Neutrophil (primary cell): Measurements from ENCODE around the gene VENTX.

ENCODE experiments used
- H3K27ac ChIP-seq: fragments of 200-600 bp; sonication (generic); 2 replicates; pipeline ENCODE4 v1.5.1; 2016; ENCODE audit warnings: mild to moderate bottlenecking, moderate library complexity
- H3K27me3 ChIP-seq: fragments of 200-600 bp; sonication (generic); 2 replicates; pipeline ENCODE4 v1.6.0; 2016; ENCODE audit warnings: mild to moderate bottlenecking
- H3K36me3 ChIP-seq: fragments of 200-600 bp; sonication (generic); 2 replicates; pipeline ENCODE4 v1.5.1; 2017
- H3K4me1 ChIP-seq, 2 experiments: fragments of 200-600 bp in 1 of 2; sonication (generic) in 1 of 2; 1 replicate in 1 of 2; 2 replicates in 1 of 2; pipeline versions ENCODE4 v1.5.1 to v1.6.1; 2013 to 2016; ENCODE audit warnings: low read depth in 1 of 2, low read length in 1 of 2, mild to moderate bottlenecking in 1 of 2, moderate library complexity in 1 of 2; ENCODE audit not compliant: control insufficient read depth in 1 of 2, insufficient read depth in 1 of 2
- H3K4me3 ChIP-seq, 2 experiments: fragments of 200-600 bp in 1 of 2; sonication (generic) in 1 of 2; 1 replicate in 1 of 2; 2 replicates in 1 of 2; pipeline ENCODE4 v1.5.1; 2013 to 2016; ENCODE audit warnings: low read depth in 1 of 2, low read length in 1 of 2, mild to moderate bottlenecking in 1 of 2, moderate library complexity in 1 of 2
- H3K9me3 ChIP-seq: fragments of 200-600 bp; sonication (generic); 2 replicates; pipeline ENCODE4 v1.5.1; 2016
- CTCF ChIP-seq: fragments of 200-600 bp; sonication (generic); IDR thresholded peaks from 2 replicates; pipeline ENCODE4 v1.5.1; 2016; ENCODE audit warnings: antibody characterized with exemption

Gene VENTX

GRCh38 chr10:133279326-133280226 lies 41.9 kb downstream of the VENTX start:
- H3K9me3 ChIP-seq = no peaks in the 10 kb centered on the region
- no peak for TF ChIP-seq CTCF
- peaks cover 45% of the 10 kb centered on the region for H3K36me3 ChIP-seq
- H3K27me3 ChIP-seq = no peaks in the 10 kb centered on the region
- peak overlapping the region; percentile 96 to 100 for H3K4me3 ChIP-seq
- peak overlapping the region; percentile 100 for H3K27ac ChIP-seq
- H3K4me1 ChIP-seq = peaks cover 43 to 51% of the 10 kb centered on the region in 2 experiments

GRCh38 chr10:133280391-133281059 lies 42.9 kb downstream of the VENTX start:
- Histone ChIP-seq H3K36me3 (peaks cover 46% of the 10 kb centered on the region), H3K4me3 (peak overlapping the region; percentile 96 to 100), H3K27me3 (no peaks in the 10 kb centered on the region), H3K27ac (peak overlapping the region; percentile 100), H3K9me3 (no peaks in the 10 kb centered on the region), H3K4me1 (peaks cover 43 to 49% of the 10 kb centered on the region in 2 experiments)
- no peak for TF ChIP-seq CTCF

- peak overlapping the region; percentile 100 for H3K27ac ChIP-seq
- peaks cover 51% of the 10 kb centered on the region for H3K36me3 ChIP-seq
- H3K4me1 ChIP-seq = peaks cover 43 to 47% of the 10 kb centered on the region in 2 experiments
- H3K4me3 ChIP-seq = no peak overlapping the region
- TF ChIP-seq CTCF = no peak
- H3K27me3 ChIP-seq = no peaks in the 10 kb centered on the region
- no peaks in the 10 kb centered on the region for H3K9me3 ChIP-seq
Measured at GRCh38 chr10:133281084-133281483, 43.4 kb downstream of the VENTX start.

- Histone ChIP-seq H3K27ac (peak overlapping the region; percentile 100), H3K36me3 (peaks cover 56% of the 10 kb centered on the region), H3K4me1 (peaks cover 43 to 45% of the 10 kb centered on the region in 2 experiments), H3K9me3 (no peaks in the 10 kb centered on the region), H3K27me3 (no peaks in the 10 kb centered on the region), H3K4me3 (no peak overlapping the region)
- no peak for TF ChIP-seq CTCF
Measured at GRCh38 chr10:133281628-133282372, 44.1 kb downstream of the VENTX start.

GRCh38 chr10:133282846-133283390 lies 45.3 kb downstream of the VENTX start:
- H3K4me3 ChIP-seq = no peak overlapping the region
- no peaks in the 10 kb centered on the region for H3K27me3 ChIP-seq
- peaks cover 63% of the 10 kb centered on the region for H3K36me3 ChIP-seq
- H3K4me1 ChIP-seq = peaks cover 32 to 34% of the 10 kb centered on the region in 2 experiments
- H3K9me3 ChIP-seq = no peaks in the 10 kb centered on the region
- TF ChIP-seq CTCF = no peak
- H3K27ac ChIP-seq = no peak overlapping the region
